ENCODE data around the gene LRP5.

GRCh38 chr11:68302256-68302655 is 10.1 kb upstream of the LRP5 start:
- TF ChIP-seq CTCF (IDR thresholded peaks at IDR 0.05), result no peak
- no peak for TF ChIP-seq CREM (CRISPR knock-in tag; IDR thresholded peaks at IDR 0.05)

Measured in WTC11 (cell line).